ENCODE results near the gene E4F1.
A peak's percentile ranks its signal among the peaks of the same experiment; 100 is the strongest.

The E4F1 gene

GRCh38 chr16:2210386-2211365 lies 12.7 kb upstream of the E4F1 start, which contains the start of gene BRICD5:
BRICD5 (minus strand) TSS chr16:2210863; CDS start chr16:2210833, 30 bp downstream.
- TF ChIP-seq CTCF (IDR thresholded peaks at IDR 0.05; ENCODE audit: control insufficient read depth, extremely low read depth, insufficient read depth): no peak
- no peak within 1 kb of the TSS for H3K4me3 ChIP-seq (ENCODE audit: low read depth, low read length)
- no peak for DNase-seq (ENCODE audit: low read depth)

- DNase-seq (ENCODE audit: low read depth): no peak
- no peak for TF ChIP-seq CTCF (IDR thresholded peaks at IDR 0.05; ENCODE audit: control insufficient read depth, extremely low read depth, insufficient read depth)
- no peak overlapping the region for H3K4me3 ChIP-seq (ENCODE audit: low read depth, low read length)
Measured at GRCh38 chr16:2211923-2212347, 11.5 kb upstream of the E4F1 start.

- no peak for TF ChIP-seq CTCF (IDR thresholded peaks at IDR 0.05; ENCODE audit: control insufficient read depth, extremely low read depth, insufficient read depth)
- peak overlapping the region; percentile 66 for H3K4me3 ChIP-seq (ENCODE audit: low read depth, low read length)
- DNase-seq (ENCODE audit: low read depth): peak; percentile 89
Measured at GRCh38 chr16:2212362-2213324, 10.7 kb upstream of the E4F1 start.

- DNase-seq (ENCODE audit: low read depth): no peak
- peak overlapping the region; percentile 66 for H3K4me3 ChIP-seq (ENCODE audit: low read depth, low read length)
- TF ChIP-seq CTCF (IDR thresholded peaks at IDR 0.05; ENCODE audit: control insufficient read depth, extremely low read depth, insufficient read depth): no peak
Measured at GRCh38 chr16:2213817-2214718, 9.3 kb upstream of the E4F1 start.

GRCh38 chr16:2214719-2214968 lies 8.7 kb upstream of the E4F1 start, which contains the start of gene PGP:
PGP (minus strand) TSS chr16:2214840; CDS start chr16:2214777, 63 bp downstream.
- peak within 1 kb of the TSS; percentile 71 for H3K4me3 ChIP-seq (ENCODE audit: low read depth, low read length)
- DNase-seq (ENCODE audit: low read depth): no peak
- TF ChIP-seq CTCF (IDR thresholded peaks at IDR 0.05; ENCODE audit: control insufficient read depth, extremely low read depth, insufficient read depth): no peak

GRCh38 chr16:2216330-2216729 lies 7.1 kb upstream of the E4F1 start:
- no peak for DNase-seq (ENCODE audit: low read depth)
- no peak for TF ChIP-seq CTCF (IDR thresholded peaks at IDR 0.05; ENCODE audit: control insufficient read depth, extremely low read depth, insufficient read depth)
- no peak overlapping the region for H3K4me3 ChIP-seq (ENCODE audit: low read depth, low read length)

All from LNCaP clone FGC (cell line).